ENCODE data around the gene MYEOV.

Gene MYEOV

DNA sequence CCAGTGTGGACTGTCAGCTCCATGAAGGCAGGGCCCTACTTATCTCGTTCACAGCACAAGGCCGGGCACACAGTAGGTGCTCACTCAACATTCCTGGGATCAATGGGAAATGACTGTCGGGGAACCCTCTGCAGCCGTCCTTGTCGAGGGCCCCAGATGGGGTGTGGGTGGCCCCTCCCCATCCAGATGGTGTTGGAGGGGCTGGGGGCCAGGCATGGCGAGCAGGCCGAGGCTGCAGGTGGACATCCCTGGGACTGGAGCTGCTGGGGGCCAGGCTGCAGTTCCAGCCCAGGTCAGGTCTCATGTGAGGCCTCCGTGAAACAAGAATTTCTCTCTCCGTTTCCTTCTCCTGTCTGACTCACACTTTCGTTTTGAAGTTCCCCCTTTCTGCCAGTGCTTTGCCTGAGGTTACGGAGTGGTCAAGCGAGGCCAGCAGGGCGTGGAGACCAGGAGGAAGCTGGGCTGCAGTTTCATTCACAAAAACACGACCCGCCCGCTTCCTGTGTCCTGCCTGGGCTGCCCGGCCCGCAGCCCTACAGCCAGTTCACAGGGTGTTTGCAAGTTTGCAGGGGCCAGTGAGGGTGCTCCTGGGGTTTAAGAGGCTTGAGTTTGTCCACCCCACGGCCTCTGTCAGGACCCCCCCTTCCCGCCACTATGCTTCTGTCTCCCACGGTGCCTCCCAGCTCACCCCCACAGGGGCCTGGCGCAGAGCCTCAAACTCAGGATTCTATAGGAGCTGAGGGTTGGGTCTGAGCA is 4.5 kb downstream of the MYEOV start:
- peak overlapping the region; percentile 26 for H3K4me3 ChIP-seq (ENCODE audit: low read length)
- DNase-seq (ENCODE audit: low read depth): peak; percentile 83
- TF ChIP-seq, protein P1, sequence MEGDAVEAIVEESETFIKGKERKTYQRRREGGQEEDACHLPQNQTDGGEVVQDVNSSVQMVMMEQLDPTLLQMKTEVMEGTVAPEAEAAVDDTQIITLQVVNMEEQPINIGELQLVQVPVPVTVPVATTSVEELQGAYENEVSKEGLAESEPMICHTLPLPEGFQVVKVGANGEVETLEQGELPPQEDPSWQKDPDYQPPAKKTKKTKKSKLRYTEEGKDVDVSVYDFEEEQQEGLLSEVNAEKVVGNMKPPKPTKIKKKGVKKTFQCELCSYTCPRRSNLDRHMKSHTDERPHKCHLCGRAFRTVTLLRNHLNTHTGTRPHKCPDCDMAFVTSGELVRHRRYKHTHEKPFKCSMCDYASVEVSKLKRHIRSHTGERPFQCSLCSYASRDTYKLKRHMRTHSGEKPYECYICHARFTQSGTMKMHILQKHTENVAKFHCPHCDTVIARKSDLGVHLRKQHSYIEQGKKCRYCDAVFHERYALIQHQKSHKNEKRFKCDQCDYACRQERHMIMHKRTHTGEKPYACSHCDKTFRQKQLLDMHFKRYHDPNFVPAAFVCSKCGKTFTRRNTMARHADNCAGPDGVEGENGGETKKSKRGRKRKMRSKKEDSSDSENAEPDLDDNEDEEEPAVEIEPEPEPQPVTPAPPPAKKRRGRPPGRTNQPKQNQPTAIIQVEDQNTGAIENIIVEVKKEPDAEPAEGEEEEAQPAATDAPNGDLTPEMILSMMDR (conservative IDR thresholded peaks at IDR 0.05; ENCODE audit: low read length): no peak

DNA sequence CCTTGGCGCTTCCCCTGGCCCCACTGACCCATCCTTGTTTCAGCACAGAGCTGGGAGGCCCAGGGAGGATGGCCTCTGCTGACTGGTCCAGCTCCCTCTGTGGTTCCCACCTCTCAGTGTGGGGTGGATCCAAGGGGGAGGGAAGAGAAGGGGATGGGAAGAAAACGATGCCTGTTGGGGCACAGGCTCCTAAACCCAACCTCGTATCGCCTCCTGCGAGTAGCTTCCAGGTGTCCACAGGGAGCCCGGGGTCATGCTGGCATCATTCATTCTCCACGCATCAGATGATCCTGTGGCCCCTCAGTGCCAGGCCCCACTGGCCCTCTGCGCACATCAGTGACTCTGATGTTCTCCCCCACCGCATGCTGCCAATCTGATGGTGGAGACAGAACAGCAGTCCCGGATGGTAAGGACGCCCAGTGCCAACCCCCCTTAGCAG is 5.1 kb downstream of the MYEOV start:
- H3K4me3 ChIP-seq (ENCODE audit: low read length): no peak overlapping the region

DNA sequence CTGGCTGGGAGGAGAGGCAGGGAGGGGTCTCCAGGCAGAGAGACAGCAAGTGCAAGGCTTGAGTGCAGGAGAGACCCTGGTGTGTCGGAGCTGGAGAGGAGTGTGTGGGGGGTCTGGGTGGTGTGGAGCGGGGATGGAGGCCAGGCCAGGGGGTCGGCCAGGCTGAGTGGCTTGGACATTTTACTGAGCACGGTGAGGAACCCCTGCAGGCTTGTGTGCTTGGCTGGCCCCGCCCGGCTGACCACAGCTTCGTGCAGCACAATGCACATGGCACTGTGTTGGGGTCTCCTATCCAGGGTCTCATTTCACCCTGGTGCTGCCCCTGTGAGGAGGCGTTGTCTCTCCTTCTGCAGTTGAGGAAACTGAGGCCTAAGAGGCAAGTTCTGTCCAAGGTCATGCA is 5.6 kb downstream of the MYEOV start:
- TF ChIP-seq, protein P1 (conservative IDR thresholded peaks at IDR 0.05; ENCODE audit: low read length): no peak
- no peak overlapping the region for H3K4me3 ChIP-seq (ENCODE audit: low read length)
- no peak for DNase-seq (ENCODE audit: low read depth)

More for the DNA sequence above, 5.1 kb downstream of the MYEOV start:
- DNase-seq (ENCODE audit: low read depth): no peak
- TF ChIP-seq, protein P1 (conservative IDR thresholded peaks at IDR 0.05; ENCODE audit: low read length): no peak

DNA sequence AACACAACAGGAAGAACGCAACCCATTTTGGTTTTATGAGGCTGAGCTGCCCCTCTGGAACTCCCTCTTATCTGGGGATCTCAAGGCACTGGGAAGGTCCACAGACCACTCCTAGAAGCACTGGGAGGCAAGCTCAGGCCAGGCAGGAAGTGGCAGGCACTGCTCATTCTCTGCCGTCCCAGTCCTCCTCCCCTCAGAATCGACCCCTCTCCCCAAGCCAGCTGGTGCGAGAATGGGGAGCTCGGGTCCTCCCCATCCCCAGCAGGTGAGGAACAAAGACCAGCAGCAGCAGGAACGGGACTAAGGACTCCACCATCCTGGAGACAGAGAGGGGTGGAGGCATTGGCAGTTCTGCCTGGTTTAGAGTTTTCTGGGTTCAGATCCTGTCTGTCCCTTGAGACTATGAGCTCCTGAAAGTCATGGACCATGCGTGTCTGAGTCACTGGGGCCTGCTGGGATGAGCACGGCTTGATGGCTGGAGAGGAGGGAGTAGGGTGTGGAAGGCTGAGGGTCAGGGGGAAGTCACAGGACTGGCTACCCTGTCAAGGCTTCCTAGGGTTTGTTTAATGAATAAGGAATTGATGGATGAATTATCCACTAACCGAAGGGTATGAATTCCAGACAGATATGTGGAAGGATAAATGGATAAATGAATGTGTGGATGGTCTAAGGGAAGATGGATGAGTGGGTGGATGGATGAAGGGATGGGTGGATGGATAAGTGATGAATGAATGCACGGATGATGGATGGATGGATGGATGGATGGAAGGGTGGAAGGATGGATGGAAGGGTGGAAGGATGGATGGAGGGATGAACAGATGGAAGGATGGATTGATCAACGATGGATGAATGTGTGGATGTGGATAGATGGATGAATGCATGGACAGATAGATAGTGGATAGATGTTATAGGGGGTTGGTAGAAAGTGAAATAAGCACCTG is 6.4 kb downstream of the MYEOV start:
- TF ChIP-seq, protein P1 (conservative IDR thresholded peaks at IDR 0.05; ENCODE audit: low read length): no peak
- no peak overlapping the region for H3K4me3 ChIP-seq (ENCODE audit: low read length)
- peak; percentile 78 for DNase-seq (ENCODE audit: low read depth)

DNA sequence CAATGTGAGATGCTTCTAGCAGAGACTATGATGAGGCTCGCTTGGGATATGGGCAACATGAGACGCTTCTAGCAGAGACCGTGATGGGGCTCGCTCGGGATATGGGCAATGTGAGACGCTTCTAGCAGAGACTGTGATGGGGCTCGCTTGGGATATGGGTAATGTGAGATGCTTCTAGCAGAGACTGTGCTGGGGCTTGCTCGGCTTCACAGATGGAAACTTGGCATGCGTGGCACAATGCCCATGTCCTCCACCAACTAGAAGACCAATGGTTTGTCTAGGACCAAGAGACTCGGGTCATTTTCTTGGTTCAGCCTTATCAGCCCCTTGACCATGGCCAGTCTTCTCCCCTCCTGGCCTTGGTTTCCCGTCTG is 7.1 kb downstream of the MYEOV start:
- no peak for DNase-seq (ENCODE audit: low read depth)
- TF ChIP-seq, protein P1 (conservative IDR thresholded peaks at IDR 0.05; ENCODE audit: low read length): no peak
- H3K4me3 ChIP-seq (ENCODE audit: low read length): no peak overlapping the region

DNA sequence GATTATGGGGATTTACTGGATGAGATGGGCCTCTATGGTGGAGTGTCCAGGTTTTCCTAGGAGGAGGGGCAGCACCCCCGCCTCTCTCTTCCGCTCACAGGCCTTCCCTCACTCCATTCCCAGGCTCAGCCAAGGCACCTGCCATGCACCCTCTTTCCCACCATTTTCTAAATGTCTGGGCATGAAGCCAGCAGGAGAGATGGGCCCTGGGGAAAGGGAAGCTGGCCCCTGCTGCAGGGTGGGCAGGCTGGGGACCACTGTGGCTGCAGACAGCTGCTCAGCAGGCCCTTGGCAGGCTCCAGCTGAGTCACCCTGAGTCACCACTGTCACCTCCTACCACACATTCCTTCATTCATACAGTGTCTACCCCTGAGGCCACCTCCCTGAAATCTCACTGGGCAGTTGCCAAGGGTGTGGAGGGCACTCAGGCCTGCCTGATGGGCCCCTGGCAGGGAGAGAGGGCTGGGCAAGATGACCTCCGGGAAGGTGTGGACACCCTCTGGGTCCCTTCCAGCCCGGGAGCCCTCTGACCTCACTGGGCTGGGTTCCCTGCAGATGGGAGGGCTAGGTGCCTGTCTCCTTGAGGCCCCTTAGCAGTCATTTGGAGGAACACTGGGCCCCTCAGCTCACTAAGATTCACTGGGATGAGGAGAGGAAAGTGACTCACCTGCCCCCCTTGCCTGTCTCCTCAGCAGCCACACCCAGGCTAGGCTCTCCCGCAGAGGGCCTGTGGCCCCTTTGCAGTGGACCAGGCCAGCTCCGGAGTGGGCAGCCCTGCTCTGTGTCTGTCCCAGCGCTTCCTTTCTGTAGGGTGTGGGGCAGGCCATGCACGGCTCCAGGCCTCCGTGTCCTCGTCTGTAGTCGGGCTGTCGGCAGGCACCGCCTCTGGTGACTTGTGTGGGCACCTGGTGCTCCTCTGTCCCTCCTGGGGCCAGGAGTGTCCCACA is 7.8 kb downstream of the MYEOV start:
- H3K4me3 ChIP-seq (ENCODE audit: low read length): no peak overlapping the region
- peak; percentile 88 for DNase-seq (ENCODE audit: low read depth)
- TF ChIP-seq, protein P1 (conservative IDR thresholded peaks at IDR 0.05; ENCODE audit: low read length): no peak
